ENCODE results near the gene DYNC2H1. TPM values are rescaled to one million over a fixed set of nuclear protein-coding genes. Genes with fewer than 3 reads are reported as not detected.
"Not testable (repeated sequence)": the region's sequence is repeated elsewhere in the genome, so short reads cannot be mapped to it uniquely, and the experiment has no call there.

The DYNC2H1 gene
- total RNA-seq, 1 donor from 2014 or later: 94.2 TPM

GRCh38 chr11:103125462-103125861 lies 16.2 kb downstream of the DYNC2H1 start:
- FAIRE-seq: no peak
- no peak for DNase-seq (ENCODE audit: low spot score in 2 of 2)

GRCh38 chr11:103141986-103142385 lies 32.8 kb downstream of the DYNC2H1 start:
- DNase-seq (ENCODE audit: low spot score in 2 of 2); FAIRE-seq: not testable (repeated sequence)

- no peak for FAIRE-seq
- DNase-seq (ENCODE audit: low spot score in 2 of 2): no peak
Measured at GRCh38 chr11:103147627-103148026, 38.4 kb downstream of the DYNC2H1 start.

- no peak for FAIRE-seq
Measured at GRCh38 chr11:103157542-103157941, 48.3 kb downstream of the DYNC2H1 start.

GRCh38 chr11:103164093-103164796 lies 55.0 kb downstream of the DYNC2H1 start:
- FAIRE-seq (no peak), DNase-seq (ENCODE audit: low spot score in 2 of 2) (no peak)

More at GRCh38 chr11:103157542-103157941, 48.3 kb downstream of the DYNC2H1 start:
- no peak for DNase-seq (ENCODE audit: low spot score in 2 of 2)

- DNase-seq (ENCODE audit: low spot score in 2 of 2): no peak
- FAIRE-seq: no peak
Measured at GRCh38 chr11:103167166-103167565, 57.9 kb downstream of the DYNC2H1 start.

GRCh38 chr11:103170865-103171264 lies 61.6 kb downstream of the DYNC2H1 start:
- DNase-seq (ENCODE audit: low spot score in 2 of 2): no peak
- FAIRE-seq: no peak

- no peak for DNase-seq (ENCODE audit: low spot score in 2 of 2)
- FAIRE-seq: peak; percentile 26
Measured at GRCh38 chr11:103175461-103176129, 66.4 kb downstream of the DYNC2H1 start.

- FAIRE-seq: no peak
- DNase-seq (ENCODE audit: low spot score in 2 of 2): no peak
Measured at GRCh38 chr11:103183981-103184611, 74.9 kb downstream of the DYNC2H1 start.

- peak; percentile 37 for FAIRE-seq
Measured at GRCh38 chr11:103202048-103202651, 92.9 kb downstream of the DYNC2H1 start.

GRCh38 chr11:103210543-103210942 lies 101.3 kb downstream of the DYNC2H1 start:
- DNase-seq (ENCODE audit: low spot score in 2 of 2): no peak
- no peak for FAIRE-seq

More at GRCh38 chr11:103202048-103202651, 92.9 kb downstream of the DYNC2H1 start:
- peak in 1 of 2 donors; percentile 5 for DNase-seq (ENCODE audit: low spot score in 2 of 2)

- FAIRE-seq: no peak
- DNase-seq (ENCODE audit: low spot score in 2 of 2): no peak
Measured at GRCh38 chr11:103215812-103216211, 106.6 kb downstream of the DYNC2H1 start.

- FAIRE-seq (no peak), DNase-seq (ENCODE audit: low spot score in 2 of 2) (no peak)
Measured at GRCh38 chr11:103220133-103220532, 110.9 kb downstream of the DYNC2H1 start.

GRCh38 chr11:103222806-103223205 lies 113.6 kb downstream of the DYNC2H1 start:
- FAIRE-seq (peak; percentile 30), DNase-seq (ENCODE audit: low spot score in 2 of 2) (no peak)

GRCh38 chr11:103228807-103229206 lies 119.6 kb downstream of the DYNC2H1 start:
- FAIRE-seq (no peak), DNase-seq (ENCODE audit: low spot score in 2 of 2) (no peak)

GRCh38 chr11:103234974-103235373 lies 125.7 kb downstream of the DYNC2H1 start:
- no peak for DNase-seq (ENCODE audit: low spot score in 2 of 2)

GRCh38 chr11:103241574-103241973 lies 132.3 kb downstream of the DYNC2H1 start:
- FAIRE-seq: no peak
- DNase-seq (ENCODE audit: low spot score in 2 of 2): no peak

More at GRCh38 chr11:103234974-103235373, 125.7 kb downstream of the DYNC2H1 start:
- FAIRE-seq: no peak

GRCh38 chr11:103254123-103254522 lies 144.9 kb downstream of the DYNC2H1 start:
- DNase-seq (ENCODE audit: low spot score in 2 of 2) (no peak), FAIRE-seq (no peak)

- no peak for FAIRE-seq
- DNase-seq (ENCODE audit: low spot score in 2 of 2): peak in 1 of 2 donors; percentile 6
Measured at GRCh38 chr11:103257360-103257759, 148.1 kb downstream of the DYNC2H1 start.

GRCh38 chr11:103266167-103266831 lies 157.1 kb downstream of the DYNC2H1 start:
- no peak for FAIRE-seq
- DNase-seq (ENCODE audit: low spot score in 2 of 2): peak in 1 of 2 donors; percentile 2

Data from frontal cortex (tissue), 4 donors.